CD4-positive, alpha-beta T cell treated with Interleukin-2 at 100 ng/mL for 4 hours (primary cell): ENCODE data around the gene MRPL46.
A peak's percentile ranks its signal among the peaks of the same experiment; 100 is the strongest.
"Not testable (repeated sequence)": the region's sequence is repeated elsewhere in the genome, so short reads cannot be mapped to it uniquely, and the experiment has no call there.

ENCODE experiments used
- DNase-seq: peaks from one replicate; pipeline ENCODE4 v3.0.0-alpha.2; 2020; ENCODE audit warnings: low spot score

Gene MRPL46

DNA sequence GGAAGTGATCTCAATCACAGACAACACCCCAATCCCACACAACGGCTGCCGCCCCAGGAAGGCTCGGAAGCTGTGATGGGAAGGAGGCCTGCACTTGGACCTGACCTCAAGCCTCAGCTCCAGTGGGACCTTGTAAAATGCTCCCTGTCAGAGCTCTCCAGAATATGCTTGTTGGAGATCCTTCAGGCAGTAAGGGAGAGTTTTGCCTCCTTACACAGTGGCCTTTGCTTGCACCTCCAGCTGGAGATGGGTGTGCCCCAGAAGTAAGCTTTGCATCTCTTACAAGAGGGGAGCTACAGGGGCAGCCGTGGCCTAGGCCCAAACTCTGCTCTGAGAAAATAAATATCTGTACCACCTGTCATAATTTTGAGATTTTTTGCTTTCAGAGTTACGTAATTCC, 10.7 kb upstream of the MRPL46 start:
- no peak for DNase-seq

- DNase-seq, result no peak
Measured at GRCh38 chr15:88477126-88477525, 9.9 kb upstream of the MRPL46 start.

DNA sequence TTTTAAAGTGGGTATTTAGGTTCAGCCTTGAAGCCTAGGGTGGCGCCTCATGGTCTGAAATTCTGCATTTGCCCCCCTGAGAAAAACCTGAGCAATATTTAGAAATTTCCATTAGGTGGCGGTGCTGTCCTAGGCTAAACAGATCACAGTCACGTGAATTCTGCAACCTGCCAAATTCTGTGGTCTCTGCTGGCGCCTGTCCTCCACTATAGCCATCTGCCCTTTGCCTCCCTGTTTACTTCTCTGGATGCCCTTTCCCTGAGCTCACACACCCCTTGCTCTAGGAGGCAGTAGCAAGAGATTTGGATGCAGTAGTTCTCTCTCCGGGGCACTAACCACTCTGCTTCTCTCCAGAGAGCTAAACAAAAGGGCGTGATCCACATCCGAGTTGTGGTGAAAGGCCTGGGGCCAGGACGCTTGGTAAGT, 9.5 kb upstream of the MRPL46 start:
- peak; percentile 35 for DNase-seq

DNA sequence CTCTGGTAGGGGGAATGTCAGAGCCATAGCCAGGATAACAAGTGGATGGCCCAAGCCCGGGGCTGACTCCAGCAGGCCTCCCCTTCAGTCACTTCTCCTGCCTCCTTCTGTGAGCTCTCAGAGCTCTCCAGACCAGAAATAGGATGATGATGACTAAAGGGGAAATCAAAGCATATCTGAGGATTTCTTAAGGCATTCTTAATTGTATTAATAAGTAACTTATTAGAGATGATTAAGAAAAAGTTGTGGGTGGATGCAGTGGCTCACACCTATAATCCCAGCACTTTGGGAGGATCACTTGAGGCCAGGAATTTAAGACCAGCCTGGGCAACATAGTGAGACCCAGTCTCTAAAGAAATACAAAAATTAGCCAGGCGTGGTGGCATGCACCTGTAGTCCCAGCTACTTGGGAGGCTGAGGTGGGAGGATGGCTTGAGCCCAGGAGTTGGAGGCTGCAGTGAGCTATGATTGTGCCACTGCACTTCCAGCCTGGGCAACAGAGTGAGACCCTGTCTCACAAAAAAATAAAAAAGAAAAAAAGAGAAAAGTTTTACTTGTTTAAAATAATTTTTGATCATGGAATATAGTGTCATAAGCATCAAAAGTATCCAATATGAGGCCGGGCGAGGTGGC, 6.6 kb upstream of the MRPL46 start:
- DNase-seq, result not testable (repeated sequence)

- no peak for DNase-seq
Measured at GRCh38 chr15:88472225-88472624, 5.0 kb upstream of the MRPL46 start.

DNA sequence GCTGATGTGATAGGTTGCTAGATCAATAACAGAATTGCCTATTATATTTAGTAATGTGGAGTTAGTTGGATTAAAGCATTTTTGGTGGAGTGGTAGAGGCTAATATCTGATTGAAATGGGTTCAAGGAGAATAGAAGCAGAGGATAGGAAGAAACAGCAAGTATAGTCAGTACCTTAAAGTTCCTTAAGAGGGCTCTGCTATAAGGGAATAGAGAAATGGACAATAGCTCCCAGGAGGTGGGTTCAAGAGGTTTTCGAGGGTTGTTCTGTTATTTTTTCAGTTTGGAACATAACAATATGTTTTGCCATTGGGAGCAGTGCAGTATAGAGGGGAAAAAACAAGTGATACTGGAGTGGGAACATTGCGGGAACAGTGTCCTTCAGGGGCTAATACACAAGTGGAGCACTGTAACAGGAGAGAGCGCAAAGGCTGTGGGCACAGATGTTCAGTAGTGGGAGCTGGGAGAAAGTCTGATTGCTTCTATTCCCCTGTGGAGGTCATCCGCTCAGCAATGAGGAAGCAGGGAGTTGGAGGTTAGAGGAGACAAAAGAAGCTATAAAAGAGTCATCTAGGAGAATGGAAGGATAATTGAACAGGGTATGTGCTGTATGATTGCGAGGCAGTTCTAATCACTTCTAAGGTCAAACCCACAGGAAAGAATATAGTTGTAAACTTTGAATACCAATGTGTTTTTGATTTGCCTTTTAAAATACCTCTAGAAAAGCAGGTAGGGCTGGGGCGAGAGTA, 3.6 kb upstream of the MRPL46 start:
- no peak for DNase-seq

GRCh38 chr15:88469321-88469720, 2.1 kb upstream of the MRPL46 start:
- no peak for DNase-seq

GRCh38 chr15:88468721-88469120, 1.5 kb upstream of the MRPL46 start:
- DNase-seq, result not testable (repeated sequence)

DNA sequence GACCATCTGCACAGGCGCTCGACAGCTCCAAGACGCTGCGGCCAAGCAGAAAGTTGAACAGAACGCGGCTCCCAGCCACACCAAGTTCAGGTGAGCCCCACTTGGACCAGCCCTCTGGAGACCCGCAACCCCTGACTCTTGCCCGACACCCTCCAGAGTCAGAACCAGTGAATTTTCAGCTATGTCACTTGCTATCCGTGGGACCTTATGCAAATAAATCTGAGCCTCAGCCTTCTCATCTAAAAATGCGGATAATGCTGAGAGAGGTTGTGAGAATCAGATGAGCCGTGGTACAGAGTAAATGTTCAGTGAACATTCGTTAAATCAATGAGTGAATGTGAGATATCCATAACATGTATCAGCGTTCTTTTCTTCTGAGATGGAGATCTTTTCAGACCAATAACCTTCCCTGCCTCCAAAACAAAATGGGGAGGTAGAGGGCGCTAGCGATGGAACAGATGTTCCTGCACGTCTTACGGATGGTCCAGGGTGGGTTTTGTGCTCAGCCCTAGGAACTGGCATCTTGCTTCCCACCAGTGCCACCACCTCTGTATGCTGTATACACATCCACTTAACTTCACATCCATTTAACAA, 844 bp upstream of the MRPL46 start:
- DNase-seq, result no peak

GRCh38 chr15:88465633-88466224, 1.5 kb downstream of the MRPL46 start:
- DNase-seq, result no peak

DNA sequence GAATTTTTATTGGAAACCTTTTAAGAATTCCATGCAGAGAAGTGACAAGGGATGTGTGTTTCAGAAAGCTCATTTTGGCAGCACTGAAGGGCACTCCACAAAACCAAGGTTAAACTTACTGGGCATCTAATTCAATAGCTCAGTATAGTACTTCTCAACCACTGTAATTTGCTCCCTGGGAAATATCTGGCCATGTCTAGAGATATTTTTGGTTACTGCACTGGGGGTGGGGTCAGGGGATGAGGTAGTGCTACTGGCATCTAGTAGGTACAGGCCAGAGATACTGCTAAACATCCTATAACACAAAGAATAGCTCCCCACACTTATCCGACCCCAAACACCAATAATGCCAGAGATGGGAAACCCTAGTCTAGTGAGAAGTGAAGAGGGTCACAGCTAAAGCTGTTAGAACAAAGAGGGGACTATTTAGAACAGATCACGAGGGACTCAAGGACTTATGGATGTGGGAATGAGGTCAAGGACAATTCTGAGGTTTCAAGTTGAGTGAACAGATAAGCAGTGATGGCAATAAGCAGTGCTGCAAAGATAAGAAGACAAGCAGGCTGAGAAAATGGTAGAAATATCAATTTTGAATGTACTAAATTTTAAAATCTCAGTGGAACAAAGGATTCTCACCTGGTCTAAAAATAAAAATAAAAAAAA, 3.2 kb downstream of the MRPL46 start:
- no peak for DNase-seq

- no peak for DNase-seq
Measured at GRCh38 chr15:88456733-88457132, 10.5 kb downstream of the MRPL46 start.

- peak; percentile 24 for DNase-seq
Measured at GRCh38 chr15:88454867-88455810, 12.0 kb downstream of the MRPL46 start.

GRCh38 chr15:88454236-88454635, 13.0 kb downstream of the MRPL46 start:
- no peak for DNase-seq

GRCh38 chr15:88453651-88454050, 13.5 kb downstream of the MRPL46 start:
- no peak for DNase-seq

DNA sequence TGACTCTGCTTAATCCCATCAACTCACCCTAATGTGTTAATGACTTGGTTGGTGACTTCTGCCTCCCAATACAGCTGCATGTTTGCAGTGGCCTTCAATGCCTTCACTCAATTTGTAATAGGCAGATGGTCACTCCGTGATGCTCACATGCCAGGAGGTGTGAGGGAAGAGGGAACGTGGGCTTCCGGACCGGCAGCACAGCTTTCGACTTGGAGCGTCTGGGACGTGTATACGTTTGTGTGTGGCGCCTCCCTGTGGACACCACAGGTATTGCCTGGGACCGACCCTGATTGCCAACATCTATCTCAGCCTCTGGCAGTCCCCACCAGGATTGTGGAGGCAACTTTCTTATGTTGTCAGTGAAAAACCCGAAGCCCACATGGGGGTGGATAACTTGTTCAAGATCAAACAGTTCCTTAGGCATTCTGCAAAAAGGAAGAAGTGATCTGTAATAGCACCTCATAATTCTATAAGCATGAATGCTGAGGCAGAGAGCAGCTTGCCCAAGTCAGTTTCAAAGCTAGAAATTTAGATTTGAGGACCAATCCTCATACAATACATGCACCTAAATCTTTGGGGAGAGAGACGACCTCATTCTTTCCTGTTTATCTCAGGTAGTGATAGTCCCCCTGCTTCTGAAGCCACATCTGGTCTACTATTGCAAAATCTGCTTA, 16.9 kb downstream of the MRPL46 start:
- DNase-seq, result peak; percentile 28

- no peak for DNase-seq
Measured at GRCh38 chr15:88449581-88449980, 17.6 kb downstream of the MRPL46 start.

GRCh38 chr15:88448991-88449461, 18.2 kb downstream of the MRPL46 start:
- DNase-seq, result no peak

- no peak for DNase-seq
Measured at GRCh38 chr15:88447741-88448140, 19.4 kb downstream of the MRPL46 start.

GRCh38 chr15:88447206-88447605, 20.0 kb downstream of the MRPL46 start:
- no peak for DNase-seq
